Measurements from ENCODE around the gene SPTSSB. TPM values are rescaled to one million over a fixed set of nuclear protein-coding genes. Genes with fewer than 3 reads are reported as not detected.

The SPTSSB gene
- total RNA-seq, 1 donor from 2014 or later = 0.42 TPM

- Mint-ChIP-seq H3K9me3 (no peaks in the 10 kb centered on the region), H3K4me3 (no peak overlapping the region), H3K36me3 (ENCODE audit: low read depth) (no peaks in the 10 kb centered on the region), H3K4me1 (no peaks in the 10 kb centered on the region), H3K27me3 (ENCODE audit: low read depth) (no peaks in the 10 kb centered on the region), H3K27ac (ENCODE audit: unreplicated experiment) (no peak overlapping the region)
- no peak for DNase-seq (ENCODE audit: low read depth, low spot score)
- TF ChIP-seq, protein P1, sequence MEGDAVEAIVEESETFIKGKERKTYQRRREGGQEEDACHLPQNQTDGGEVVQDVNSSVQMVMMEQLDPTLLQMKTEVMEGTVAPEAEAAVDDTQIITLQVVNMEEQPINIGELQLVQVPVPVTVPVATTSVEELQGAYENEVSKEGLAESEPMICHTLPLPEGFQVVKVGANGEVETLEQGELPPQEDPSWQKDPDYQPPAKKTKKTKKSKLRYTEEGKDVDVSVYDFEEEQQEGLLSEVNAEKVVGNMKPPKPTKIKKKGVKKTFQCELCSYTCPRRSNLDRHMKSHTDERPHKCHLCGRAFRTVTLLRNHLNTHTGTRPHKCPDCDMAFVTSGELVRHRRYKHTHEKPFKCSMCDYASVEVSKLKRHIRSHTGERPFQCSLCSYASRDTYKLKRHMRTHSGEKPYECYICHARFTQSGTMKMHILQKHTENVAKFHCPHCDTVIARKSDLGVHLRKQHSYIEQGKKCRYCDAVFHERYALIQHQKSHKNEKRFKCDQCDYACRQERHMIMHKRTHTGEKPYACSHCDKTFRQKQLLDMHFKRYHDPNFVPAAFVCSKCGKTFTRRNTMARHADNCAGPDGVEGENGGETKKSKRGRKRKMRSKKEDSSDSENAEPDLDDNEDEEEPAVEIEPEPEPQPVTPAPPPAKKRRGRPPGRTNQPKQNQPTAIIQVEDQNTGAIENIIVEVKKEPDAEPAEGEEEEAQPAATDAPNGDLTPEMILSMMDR (conservative IDR thresholded peaks at IDR 0.05) = no peak
These were observed 26.3 kb downstream of the SPTSSB start for GRCh38 chr3:161345023-161345422.

GRCh38 chr3:161343986-161344385 lies 27.3 kb downstream of the SPTSSB start:
- H3K36me3 Mint-ChIP-seq (ENCODE audit: low read depth) = no peaks in the 10 kb centered on the region
- no peaks in the 10 kb centered on the region for H3K27me3 Mint-ChIP-seq (ENCODE audit: low read depth)
- no peak overlapping the region for H3K27ac Mint-ChIP-seq (ENCODE audit: unreplicated experiment)
- no peaks in the 10 kb centered on the region for H3K4me1 Mint-ChIP-seq
- no peaks in the 10 kb centered on the region for H3K9me3 Mint-ChIP-seq
- TF ChIP-seq, protein P1 (conservative IDR thresholded peaks at IDR 0.05) = no peak
- no peak for DNase-seq (ENCODE audit: low read depth, low spot score)
- H3K4me3 Mint-ChIP-seq = no peak overlapping the region

DNA sequence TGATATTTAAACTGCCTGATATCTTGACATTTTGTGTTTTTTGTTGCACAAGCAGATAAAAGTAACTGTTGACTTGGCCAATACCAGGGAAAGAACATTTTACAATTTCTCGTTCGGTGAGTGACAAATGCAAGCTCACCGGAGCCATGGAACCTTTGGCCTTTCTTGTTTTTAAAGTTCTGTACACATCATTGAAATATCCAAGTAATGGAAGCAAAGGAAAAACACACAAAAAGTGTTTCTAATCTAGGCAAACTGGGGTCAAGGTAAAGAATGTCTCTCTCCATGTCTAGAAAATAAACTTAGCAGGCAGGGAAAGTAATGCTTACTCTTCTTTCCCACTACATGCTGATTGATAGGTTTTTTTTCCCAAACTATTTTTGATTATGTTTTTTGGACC lies 27.8 kb downstream of the SPTSSB start:
- Mint-ChIP-seq H3K9me3 (no peaks in the 10 kb centered on the region), H3K27me3 (ENCODE audit: low read depth) (no peaks in the 10 kb centered on the region), H3K4me1 (no peaks in the 10 kb centered on the region), H3K4me3 (no peak overlapping the region), H3K36me3 (ENCODE audit: low read depth) (no peaks in the 10 kb centered on the region), H3K27ac (ENCODE audit: unreplicated experiment) (no peak overlapping the region)
- DNase-seq (ENCODE audit: low read depth, low spot score) = no peak
- TF ChIP-seq, protein P1 (conservative IDR thresholded peaks at IDR 0.05) = no peak

DNA sequence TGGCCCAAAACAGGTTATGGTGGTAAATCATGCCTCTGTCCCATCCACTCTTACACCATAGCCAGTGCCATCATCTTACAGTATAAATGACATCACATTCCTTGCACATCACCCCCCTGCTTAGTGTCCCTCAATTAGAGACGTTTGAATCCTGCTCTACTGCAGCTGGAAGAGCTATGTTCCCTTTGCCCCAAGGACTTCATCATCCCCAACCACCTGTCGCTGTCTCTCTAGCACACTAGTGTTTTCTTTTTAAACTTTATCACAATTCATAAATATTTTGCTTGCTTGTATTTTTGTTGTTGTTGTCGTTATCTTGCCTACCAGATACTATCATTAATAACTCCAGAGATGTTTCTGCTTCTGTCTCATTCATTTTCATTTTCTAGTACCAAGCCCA lies 28.7 kb downstream of the SPTSSB start:
- H3K9me3 Mint-ChIP-seq = no peaks in the 10 kb centered on the region
- no peak overlapping the region for H3K4me3 Mint-ChIP-seq
- H3K27ac Mint-ChIP-seq (ENCODE audit: unreplicated experiment) = no peak overlapping the region
- DNase-seq (ENCODE audit: low read depth, low spot score) = no peak
- H3K27me3 Mint-ChIP-seq (ENCODE audit: low read depth) = no peaks in the 10 kb centered on the region
- H3K4me1 Mint-ChIP-seq = no peaks in the 10 kb centered on the region
- no peaks in the 10 kb centered on the region for H3K36me3 Mint-ChIP-seq (ENCODE audit: low read depth)
- TF ChIP-seq, protein P1 (conservative IDR thresholded peaks at IDR 0.05) = no peak

GRCh38 chr3:161339517-161340500 lies 31.5 kb downstream of the SPTSSB start:
- Mint-ChIP-seq H3K36me3 (ENCODE audit: low read depth) (no peaks in the 10 kb centered on the region), H3K9me3 (no peaks in the 10 kb centered on the region), H3K4me1 (no peaks in the 10 kb centered on the region), H3K4me3 (no peak overlapping the region), H3K27me3 (ENCODE audit: low read depth) (no peaks in the 10 kb centered on the region), H3K27ac (ENCODE audit: unreplicated experiment) (no peak overlapping the region)
- DNase-seq (ENCODE audit: low read depth, low spot score) = no peak
- TF ChIP-seq, protein P1 (conservative IDR thresholded peaks at IDR 0.05) = no peak
